Left colon (tissue), 2 donors: ENCODE measurements around the gene BACH2. TPM values are rescaled to one million over a fixed set of nuclear protein-coding genes. Genes with fewer than 3 reads are reported as not detected.
"Not testable (repeated sequence)": the region's sequence is repeated elsewhere in the genome, so short reads cannot be mapped to it uniquely, and the experiment has no call there.

Source experiments
- ATAC-seq: fragments of 200-7000 bp; cut with Tn5 transposase; one replicate; pipeline ENCODE4 v1.9.1; 2020; ENCODE audit warnings: mild to moderate bottlenecking, moderate library complexity
- DNase-seq, 2 donors: peaks; one replicate each; pipeline ENCODE4 v3.0.0-alpha.2; 2020
- intact Hi-C, 2 donors: fragments of 100-400 bp; cut with DNase I in 1 of 2; cut with micrococcal nuclease in 1 of 2; formaldehyde crosslinking; loops; one replicate each; pipeline versions ENCODE4 v1.11.2 to v1.14.0; 2022; cut with DNase I, micrococcal nuclease
- total RNA-seq, 2 donors: library from RNA; stranded (reverse); fragmentation: NEBNext Ultra II Directional; extraction: Animal tissue kit (Norgen Biotek cat#: 25700); gene quantifications; one replicate each; pipeline ENCODE4 v1.2.1, GENCODE V29; 2021
- donor health status: DM: no; HTN: no; CAD: no.
- donor health status: DM: yes; HTN: yes; CAD: no.

The BACH2 gene
- total RNA-seq, 2 donors from 2014 or later, result 0.67 to 1.3 TPM

DNA sequence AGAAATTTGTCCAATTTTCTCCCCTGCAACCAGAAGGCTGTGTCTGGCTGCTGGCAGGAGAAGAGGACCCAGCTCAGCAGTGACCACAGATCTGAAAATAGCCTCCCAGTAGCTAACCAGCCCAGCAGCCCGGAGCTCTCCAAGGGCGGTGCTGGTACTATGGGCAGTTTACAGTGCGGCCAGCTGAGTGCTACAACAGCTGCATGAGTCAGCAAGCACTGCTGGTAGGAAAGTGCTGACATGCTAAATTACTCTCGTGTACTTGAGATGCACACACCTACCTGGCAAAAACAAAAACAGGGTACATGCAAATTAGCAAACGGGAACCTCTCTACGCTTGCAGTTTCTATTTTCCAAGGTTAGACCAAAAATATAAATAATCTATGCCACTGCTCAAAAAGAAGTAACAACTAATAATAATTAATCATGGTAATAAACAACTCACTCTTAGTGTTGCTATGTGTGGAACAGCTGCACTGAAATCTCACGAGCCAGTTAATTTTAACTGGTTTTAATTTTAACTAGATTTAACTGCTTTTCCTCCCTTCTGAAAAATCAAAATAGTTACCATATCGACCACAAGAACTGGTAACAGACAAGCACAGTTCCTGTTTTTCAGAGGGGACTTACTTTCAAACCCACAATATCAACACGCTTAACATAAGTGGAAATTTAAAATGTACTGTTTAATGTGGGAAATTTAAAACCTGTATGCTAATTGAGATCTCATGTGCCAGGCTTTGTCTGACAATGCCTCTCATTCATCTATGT lies 10.8 kb downstream of the BACH2 start:
- ATAC-seq (peak; percentile 93), DNase-seq (peak; percentile 63 to 77)
- intact Hi-C loops, result no loop called here

DNA sequence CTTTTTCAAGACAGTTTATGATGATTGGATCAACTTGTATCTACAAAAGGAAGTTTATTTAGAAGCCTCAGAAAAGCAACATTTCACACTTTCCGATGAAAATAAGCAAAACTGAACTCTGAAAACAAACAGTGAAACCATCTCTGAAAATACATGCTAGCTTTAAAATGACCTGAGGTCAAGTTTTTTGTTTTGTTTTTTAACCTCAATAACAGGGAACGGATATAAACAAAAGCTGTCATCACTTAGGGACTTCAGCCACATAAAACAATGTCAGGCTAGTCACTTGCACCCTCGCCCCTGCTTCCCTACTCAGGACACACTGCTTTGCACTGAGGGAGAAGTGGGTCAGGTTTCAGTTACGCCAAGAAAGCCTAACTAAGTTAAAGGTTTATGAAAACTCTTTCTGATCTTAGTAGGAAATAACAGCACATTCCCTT lies 11.6 kb downstream of the BACH2 start:
- no peak for DNase-seq
- ATAC-seq, result no peak
- intact Hi-C loops, result no loop called here

DNA sequence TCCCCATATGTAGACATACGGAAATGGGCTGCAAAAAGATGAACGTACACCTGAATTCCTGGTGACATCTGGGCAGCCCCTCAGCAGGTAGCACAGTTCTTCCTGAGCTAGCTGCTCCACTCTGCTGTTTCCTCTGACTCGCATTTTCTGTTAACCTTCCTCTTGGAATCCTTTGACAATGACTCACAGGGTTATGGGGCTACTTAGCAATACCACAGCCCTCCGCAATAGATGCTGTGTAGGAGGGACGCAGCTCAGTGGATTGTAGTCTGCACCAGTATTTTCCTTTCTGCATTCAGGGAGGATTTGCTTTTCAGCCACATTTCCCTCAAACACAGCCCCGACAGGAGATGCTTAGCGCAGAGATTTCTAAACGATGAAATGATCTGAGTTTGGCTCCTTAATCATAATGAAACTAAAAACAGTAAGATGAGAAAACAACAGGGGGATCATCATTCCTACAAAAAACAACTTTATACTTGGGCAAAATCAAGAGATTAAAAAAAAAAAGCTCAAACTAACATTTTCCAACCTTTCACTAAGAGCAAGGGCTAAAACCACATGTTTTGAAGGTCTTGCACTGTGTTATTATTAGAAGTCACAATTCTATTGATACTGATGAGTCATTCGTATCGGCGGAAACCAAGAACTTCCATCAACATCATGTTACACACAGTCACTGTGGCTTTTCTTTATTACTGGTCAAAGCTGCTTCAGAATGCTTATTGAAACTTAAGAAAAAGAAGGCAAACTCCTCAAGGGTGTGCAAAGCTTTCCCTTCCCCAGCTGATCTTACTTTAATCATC lies 12.2 kb downstream of the BACH2 start:
- peak; percentile 22 for ATAC-seq
- no peak for DNase-seq
- intact Hi-C loops, result no loop called here

- DNase-seq, intact Hi-C loops, ATAC-seq: not testable (repeated sequence)
These were observed 14.4 kb downstream of the BACH2 start for GRCh38 chr6:90282265-90282664.

DNA sequence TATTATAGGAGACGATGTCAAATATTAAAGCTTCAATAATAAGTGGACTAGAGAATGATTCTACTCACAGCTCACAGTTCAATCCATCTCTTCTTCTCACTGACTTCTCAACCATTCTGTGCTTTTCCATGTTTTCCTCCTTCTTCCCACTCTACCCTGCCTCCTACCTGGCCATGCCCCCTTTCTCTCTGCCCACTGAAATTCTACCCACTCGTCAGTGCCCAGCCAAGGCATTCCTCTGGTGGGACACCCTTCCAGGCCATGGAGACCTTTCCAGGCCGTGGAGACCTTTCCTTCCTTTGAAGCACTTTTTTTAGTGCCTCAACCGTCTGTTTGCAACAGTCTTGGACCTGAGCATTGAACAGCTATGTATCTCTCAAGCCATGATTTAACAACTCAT lies 18.5 kb downstream of the BACH2 start:
- no peak for ATAC-seq
- intact Hi-C loops, result no loop called here
- DNase-seq, result no peak

DNA sequence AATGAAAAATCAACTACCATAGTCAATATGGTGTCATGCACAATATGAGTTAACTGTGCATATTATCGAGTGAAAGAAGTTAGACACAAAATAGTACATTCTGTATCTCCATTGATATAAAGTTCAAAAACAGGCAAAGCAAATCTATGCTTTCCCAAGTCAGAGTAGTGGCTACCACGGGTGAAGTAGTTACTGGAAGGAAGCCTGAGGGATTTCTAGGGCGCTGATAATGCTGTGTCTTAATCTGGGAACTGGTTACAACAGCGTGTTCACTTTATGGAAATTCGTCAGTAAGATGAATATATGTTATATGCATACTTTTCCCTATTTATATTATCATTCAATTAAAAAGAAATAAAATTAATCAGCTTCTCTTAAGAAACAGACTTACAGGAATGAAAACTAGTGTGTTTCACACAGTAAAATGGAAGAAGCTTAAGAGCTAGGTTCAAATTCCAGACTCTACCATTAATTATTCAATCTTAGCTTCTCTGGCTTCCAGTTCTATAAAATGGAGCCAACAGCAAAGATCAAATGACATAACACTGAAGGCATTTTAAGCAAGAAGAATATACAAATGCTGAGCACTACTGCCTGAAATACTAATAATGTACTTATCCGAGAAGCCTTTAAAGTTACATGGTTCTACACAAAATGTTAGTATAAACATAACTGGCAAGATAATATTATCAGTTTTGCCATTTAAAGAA lies 19.2 kb downstream of the BACH2 start:
- intact Hi-C loops, result no loop called here
- no peak for ATAC-seq
- no peak for DNase-seq

DNA sequence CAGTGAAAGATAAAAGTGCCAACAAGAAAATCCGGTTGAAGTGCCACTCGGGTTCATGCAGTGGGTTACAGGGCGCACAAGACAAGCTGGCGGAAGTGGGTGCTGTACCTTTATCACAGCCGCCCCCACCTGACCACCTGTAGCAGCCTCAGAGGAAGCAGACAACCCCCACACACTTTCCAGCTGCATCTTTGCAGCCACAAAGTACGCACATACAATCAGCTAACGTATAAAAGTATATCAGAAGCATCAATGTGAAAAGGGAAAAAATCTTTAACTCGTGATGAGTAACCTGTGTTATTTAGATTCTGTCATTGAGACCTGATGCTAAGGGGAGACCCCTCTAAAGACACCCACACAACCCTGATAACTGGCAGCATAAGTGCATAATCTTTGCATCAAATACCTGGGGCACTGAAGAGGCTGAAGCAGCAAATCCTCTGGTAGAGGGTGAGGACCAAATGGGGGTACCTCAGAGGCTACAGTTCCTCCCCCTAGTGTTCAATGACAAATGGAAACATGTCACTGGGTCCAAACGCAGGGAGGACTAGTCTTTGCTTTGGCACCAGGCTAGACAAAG lies 22.1 kb downstream of the BACH2 start:
- ATAC-seq (peak; percentile 50), DNase-seq (peak in 1 of 2 donors; percentile 38)
- intact Hi-C loops, result no loop called here

GRCh38 chr6:90273863-90274262 lies 22.8 kb downstream of the BACH2 start:
- DNase-seq (no peak), ATAC-seq (no peak)
- intact Hi-C loops, result no loop called here

DNA sequence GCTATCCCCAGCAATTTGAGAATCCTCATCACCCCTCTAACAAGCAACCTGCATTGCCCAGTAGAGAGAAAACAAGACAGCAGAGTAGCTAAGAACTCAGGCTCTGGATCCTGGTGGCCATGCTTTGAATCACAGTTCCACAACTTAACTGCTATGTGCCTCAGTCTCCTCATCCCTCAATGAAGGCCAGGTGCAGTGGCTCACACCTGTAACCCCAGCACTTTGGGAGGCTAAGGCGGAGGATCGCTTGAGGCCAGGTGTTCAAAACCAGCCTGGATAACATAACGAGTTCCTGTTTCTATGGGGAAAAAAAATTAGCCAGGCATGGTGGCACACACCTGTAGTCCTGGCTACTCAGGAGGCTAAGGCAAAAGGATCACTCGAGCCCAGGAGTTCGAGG lies 23.7 kb downstream of the BACH2 start:
- intact Hi-C loops, result no loop called here
- DNase-seq (no peak), ATAC-seq (no peak)

- ATAC-seq (no peak), DNase-seq (no peak)
- intact Hi-C loops, result no loop called here
These were observed 24.8 kb downstream of the BACH2 start for GRCh38 chr6:90271831-90272230.

GRCh38 chr6:90269334-90269733 lies 27.3 kb downstream of the BACH2 start:
- DNase-seq (no peak), ATAC-seq (no peak)
- intact Hi-C loops, result no loop called here

DNA sequence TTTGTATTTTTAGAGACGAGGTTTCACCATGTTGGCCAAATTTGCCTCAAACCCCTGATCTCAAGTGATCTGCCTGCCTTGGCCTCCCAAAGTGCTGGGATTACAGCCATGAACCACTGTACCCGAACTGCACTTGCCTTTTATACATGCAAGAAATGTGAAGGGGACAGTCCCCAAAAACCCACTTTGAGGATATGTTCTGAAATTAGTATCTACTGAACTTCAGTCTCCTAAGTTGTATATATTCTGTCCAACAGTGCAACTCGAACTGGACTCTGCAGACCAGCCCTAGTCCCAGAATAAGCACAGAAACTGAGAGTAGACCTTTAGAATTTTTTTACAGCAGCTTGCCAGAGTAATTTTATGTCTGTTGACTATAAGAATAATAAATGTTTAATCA lies 28.5 kb downstream of the BACH2 start:
- DNase-seq, result no peak
- no peak for ATAC-seq
- intact Hi-C loops, result no loop called here

DNA sequence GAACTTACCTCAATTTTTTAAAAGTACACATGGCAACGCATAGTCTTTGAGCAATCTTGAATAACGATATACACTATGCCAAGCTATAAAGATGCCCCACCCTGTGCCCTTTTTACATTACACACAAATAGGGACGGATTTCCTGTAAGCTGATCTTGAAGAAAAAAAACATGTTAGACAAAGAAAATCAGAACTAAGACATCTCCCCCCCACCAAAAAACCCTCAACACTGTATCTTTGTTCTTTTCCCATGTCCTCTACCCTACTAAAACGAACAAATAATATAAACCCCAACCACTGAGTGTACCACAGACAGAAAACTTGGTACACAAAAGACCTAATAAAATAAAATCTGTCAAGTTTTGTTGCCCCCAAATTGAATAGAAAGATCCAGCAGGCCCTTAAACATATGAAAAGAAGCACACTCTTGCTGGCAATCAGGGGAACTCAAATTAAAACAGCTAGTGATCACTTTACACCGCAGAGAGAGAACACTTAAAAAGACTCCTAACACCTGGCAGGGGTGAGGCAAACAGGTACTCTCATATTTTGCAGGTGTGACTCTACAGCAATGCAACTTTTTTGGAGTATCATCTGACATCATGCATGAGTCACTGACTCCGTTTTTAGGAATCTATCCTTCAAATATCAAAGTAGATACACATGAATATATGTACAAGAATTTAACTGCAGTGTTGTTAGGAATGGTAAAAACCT lies 29.6 kb downstream of the BACH2 start:
- intact Hi-C loops, result no loop called here
- DNase-seq, result no peak
- peak; percentile 68 for ATAC-seq

DNA sequence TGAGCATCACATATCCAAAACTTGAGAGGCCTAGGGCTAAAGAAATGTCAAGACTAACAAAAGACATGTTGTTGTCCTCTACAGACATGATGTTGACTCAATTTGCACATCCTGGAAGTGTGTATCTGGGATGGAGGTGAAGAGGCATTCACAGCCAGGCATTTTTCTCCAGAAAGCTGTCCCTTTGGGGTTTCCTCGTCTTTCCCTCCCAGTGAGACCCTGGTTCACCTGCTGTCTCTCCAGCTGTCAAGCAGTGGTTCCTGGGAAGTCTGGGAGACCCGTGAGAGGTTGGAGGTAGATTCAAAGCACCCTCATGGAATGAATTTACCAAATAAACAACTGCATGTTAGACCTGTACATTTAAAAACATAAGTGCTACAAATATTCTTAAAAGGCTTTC lies 32.1 kb downstream of the BACH2 start:
- ATAC-seq, result no peak
- DNase-seq, result no peak
- intact Hi-C loops, result no loop called here

GRCh38 chr6:90263633-90264032 lies 33.0 kb downstream of the BACH2 start:
- DNase-seq, result no peak
- ATAC-seq, result no peak
- intact Hi-C loops, result no loop called here

GRCh38 chr6:90261801-90262200 lies 34.8 kb downstream of the BACH2 start:
- intact Hi-C loops, result no loop called here
- DNase-seq (no peak), ATAC-seq (no peak)

GRCh38 chr6:90257486-90257738 lies 39.2 kb downstream of the BACH2 start:
- no peak for DNase-seq
- ATAC-seq, result no peak
- intact Hi-C loops, result no loop called here

GRCh38 chr6:90256698-90257485 lies 39.8 kb downstream of the BACH2 start:
- ATAC-seq (no peak), DNase-seq (no peak)
- intact Hi-C loops, result no loop called here
